GM19239 (cell line): ENCODE data around the gene HCLS1.

Experiments used
- DNase-seq: peaks from one replicate; pipeline ENCODE4 v3.0.0; 2011; ENCODE audit warnings: low spot score; ENCODE audit not compliant: insufficient read length
- FAIRE-seq: peaks from 2 replicates; lab custom pipeline; 2011; peaks lifted over from hg19 to GRCh38; lab: Jason Lieb, UNC

Gene HCLS1

DNA sequence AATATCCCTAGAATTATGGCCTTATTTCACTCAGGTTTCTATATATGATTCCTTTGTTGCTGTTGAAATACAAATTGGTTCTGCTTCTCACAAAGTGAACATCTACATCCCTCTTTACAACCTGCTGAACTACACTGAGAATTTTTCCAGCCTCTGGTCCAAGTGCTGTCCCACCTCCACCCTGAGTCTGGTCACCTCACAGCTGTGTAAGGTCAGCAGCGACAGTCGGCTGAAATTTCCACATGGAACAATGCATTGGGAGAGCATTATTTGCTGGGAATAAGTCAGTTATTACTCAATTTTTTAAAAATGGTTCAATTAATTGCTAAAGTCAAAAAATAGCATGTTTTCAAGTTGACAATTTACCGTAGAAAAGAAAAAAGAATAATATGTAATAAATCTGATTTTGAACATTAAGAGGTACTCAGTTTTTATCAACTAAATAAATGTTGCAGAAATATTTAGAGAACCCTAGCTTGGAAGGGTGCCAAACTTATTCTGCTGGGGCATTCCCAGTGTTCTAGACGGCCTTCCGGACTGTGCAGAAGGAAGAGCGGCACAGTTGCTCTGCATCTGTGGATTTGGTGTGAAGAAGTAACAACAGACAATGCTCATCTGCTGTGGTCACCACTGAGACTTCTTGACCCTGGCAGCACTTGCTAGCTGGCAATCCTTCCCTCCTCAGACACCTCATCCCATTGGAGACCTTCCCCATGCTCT is 1.8 kb downstream of the HCLS1 start:
- FAIRE-seq (peak; percentile 78), DNase-seq (no peak)

DNA sequence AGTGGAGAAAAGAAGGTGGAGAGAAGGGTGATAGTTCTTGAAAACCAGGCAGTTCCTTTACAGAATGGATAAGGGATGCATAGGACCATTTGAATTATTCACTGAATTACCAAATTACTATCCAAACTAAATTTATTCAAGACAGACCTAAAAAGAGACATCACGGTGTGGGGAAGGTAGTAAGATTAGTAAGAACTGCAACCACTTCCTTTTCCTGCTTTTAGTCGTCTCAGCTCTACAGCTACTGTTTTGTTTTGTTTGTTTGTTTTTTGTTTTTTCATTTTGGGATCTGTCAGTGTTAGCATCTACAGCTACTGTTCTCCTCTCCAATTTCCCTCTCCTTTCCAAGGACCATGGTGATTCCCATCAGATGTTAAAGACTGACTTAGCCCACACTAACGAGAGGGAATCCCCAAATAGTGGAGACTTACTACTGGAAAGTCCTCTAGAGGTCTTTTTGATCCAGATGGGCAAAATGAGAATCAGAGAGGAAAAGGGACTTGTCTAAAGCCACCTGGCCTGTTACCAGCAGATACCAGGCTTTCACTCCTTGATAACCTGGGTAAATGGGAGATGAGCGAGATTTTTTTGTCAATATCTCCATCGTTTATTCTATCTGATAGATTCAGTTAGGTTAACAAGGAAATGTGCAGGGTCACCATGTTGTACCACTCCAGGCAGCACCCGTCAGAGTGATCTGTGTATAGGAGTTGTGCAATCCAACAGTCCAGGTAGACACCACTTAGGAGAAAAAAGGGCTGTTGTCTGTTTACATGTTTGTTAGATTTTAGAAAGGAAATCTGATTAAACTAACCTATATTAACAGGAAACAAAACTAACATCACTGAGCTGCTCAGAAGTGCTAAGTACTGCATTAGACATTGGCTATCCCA is 6.0 kb downstream of the HCLS1 start:
- FAIRE-seq: peak; percentile 93
- DNase-seq: no peak

DNA sequence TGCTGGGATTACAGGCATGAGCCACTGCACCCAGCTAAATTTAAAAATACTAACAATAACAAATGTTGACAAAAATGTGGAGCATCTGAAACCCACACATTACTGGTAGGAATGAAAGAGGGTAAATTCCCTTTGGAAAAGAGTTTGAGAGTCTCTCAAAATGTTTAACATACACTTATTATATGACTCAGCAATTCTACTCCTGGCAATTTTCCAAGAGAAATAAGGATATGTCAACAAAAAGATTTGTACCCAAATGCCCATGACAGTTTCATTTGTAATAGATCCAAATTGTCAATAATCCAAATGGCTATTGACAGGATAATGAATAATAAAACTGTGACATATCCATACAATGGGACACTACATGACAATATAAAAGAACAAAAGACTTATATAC is 9.0 kb downstream of the HCLS1 start:
- DNase-seq: no peak

DNA sequence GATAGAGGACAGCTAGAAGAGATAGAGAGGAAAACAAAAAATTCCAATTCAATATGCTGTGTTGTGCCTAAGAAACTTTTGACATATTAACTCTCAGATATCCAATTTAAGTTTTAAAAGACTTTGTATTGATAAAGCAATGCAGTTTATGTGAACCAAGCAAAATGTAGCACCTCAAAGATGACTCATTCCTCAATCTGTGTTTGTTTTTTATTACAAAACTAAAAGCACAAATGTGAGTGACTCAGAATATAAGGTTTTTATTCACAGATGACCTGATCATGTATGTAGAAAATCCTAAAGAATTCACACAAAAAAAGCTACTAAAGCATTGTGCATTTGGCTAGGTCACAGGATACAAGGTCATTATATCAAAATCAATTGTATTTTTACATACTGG is 11.1 kb downstream of the HCLS1 start:
- DNase-seq (no peak), FAIRE-seq (no peak)

More for the DNA sequence above, 9.0 kb downstream of the HCLS1 start:
- peak; percentile 53 for FAIRE-seq

DNA sequence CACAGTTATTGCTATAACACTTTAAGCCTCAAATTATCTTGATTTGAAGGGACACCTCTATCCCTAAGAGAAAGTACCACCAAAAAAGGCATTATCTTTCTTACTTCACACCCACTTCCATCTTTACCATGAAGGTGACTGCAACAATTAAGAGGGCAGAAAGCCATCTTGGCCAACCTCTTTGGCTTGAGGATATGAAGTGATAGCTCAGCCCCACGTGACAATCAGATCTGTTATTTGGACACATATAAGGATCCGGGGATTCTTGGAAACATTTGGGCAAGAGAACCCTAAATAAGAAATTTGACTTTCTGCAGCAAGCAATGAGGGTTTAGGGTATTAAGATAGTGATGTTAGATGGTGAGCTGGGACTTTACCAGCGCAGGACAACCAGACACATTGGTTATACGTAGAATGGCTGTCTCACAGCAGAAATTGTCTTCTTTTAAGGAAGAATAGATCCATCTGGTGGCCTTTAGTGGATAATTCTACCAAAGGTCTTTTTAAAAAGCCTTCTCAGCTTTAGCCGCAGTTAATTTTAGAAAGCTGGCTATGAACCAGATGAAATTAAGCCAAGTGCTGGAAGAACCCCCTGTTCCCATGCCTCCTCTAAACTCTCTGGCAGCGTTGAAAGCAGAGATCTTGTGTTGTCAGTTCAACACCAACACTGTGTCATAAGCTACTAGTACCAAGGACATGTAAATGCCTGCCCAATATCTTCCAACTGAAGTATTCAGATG is 12.3 kb downstream of the HCLS1 start:
- DNase-seq (no peak), FAIRE-seq (no peak)

DNA sequence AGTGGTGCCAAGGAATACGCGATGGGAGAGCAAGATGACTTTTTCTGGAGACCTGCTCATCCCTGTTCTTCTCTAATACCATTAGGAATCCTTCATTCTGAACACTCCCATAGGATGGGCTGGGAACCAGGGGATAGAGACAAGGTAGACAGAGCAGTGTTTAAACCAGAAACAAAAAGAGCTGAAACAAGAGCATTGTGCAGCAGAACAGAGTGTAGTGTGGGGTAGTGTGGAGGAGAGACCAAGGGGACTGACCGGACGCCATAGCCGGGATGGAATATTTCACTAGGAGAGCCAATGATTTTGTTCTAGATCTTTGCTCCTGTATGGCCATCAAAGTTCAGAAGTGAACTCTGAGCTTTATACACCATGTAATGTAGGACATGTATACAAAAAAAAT is 15.6 kb downstream of the HCLS1 start:
- FAIRE-seq: no peak
- DNase-seq: no peak

DNA sequence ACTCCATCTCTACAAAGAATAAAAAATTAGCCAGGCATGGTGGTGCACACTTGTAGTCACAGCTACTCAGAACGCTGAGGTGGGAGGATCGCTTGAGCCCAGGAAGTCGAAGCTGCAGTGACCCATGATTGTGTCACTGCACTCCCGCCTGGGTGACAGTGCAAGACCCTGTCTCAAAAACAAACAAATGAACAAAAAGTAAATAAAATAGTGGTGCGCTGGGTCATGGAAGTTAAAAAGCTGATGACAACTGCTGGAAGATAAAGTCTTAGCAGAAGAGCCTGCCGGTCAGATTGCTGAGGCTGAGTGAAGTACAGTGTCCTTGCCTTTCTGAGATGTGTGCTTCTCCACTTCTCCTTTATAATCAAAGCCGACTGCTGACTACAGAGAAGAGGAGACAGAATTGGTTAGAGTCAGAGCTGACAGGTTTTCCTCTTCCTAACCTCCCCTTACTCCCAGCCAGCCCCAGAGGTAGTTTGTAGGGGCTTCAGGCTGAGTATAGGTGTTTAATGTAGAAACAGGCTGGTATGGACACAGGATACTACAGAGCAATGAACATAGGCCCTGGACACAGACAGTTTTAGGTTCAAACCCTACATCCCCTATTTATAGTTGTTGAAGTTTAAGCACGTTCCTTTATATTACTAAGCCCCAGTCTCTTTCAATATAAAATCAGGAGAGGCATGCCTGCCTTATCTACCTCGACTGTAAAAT is 17.9 kb downstream of the HCLS1 start:
- DNase-seq (no peak), FAIRE-seq (no peak)

DNA sequence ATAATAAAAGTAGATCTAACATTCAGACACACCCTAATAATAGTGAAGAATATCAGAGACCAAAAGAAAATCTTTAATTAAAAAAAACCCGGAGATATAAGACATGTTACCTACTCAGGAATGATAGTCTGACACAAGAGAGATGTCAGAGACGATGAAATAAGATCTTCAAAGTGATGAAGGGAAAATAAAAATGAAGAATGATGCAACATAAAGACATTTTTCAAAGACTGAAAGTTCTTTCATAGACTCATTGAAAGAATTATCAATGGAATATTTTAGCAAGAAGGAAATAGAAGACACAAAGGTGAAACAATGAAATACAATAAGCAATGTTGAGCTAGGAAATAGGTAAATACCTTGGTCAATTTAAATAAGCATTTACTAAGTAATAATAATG is 19.6 kb downstream of the HCLS1 start:
- DNase-seq: no peak
- FAIRE-seq: peak; percentile 28

DNA sequence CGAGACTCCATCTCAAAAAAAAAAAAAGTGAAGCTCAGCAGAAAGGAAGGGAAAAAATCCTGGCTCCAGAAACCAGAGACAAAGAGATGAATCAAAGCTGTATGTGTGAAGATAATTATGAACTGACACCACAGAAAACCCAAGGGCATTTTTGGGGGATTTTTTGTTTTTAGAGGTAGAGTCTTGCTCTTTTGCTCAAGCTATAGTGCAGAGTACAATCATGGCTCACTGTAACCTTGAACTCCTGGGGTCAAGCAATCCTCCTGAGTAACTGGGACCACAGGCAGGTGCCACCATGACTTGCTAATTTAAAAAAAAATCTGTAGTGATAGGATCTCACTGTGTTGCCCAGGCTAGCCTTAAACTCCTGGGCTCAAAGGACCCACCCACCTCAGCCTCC is 22.8 kb downstream of the HCLS1 start:
- DNase-seq: no peak
- FAIRE-seq: no peak

DNA sequence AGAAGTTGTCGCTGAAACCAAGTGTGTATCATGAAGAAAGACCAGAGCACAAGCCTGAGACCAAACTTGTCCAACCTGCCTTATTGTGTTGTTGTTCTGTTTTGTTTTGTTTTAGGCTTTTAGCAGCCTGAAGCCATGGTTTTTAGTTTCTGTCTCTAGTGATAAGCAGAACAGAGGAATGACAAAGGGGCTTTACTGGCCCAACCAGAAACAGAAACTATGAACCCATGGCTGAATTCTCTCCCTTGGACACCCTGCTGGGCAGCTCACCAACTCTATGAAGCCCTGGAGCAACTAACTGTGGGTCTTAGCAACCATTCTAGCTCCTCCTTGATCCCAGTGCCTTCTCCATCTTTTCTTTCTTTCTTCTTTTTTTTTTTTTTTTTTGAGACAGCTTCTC is 30.3 kb downstream of the HCLS1 start:
- DNase-seq (no peak), FAIRE-seq (no peak)

DNA sequence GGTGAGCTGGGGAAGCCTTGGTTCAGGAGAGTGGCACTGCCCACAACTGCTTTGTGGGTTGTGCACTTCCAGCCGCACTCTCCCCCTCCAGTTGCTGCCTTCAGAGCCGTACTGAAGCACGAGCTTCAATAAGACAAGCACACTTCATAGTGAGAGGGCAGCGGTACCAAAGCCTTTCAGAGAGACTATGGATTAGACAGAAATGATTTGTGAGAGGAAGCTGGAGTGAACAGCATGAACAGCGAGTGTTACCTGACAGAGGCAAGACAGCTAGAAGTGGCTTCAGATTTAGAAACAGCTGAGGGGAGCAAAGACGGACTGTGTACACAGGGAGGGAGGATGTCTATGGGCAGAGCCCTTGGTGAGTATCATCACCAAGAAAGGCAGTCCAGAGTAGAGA is 31.1 kb downstream of the HCLS1 start:
- DNase-seq: no peak
- no peak for FAIRE-seq

DNA sequence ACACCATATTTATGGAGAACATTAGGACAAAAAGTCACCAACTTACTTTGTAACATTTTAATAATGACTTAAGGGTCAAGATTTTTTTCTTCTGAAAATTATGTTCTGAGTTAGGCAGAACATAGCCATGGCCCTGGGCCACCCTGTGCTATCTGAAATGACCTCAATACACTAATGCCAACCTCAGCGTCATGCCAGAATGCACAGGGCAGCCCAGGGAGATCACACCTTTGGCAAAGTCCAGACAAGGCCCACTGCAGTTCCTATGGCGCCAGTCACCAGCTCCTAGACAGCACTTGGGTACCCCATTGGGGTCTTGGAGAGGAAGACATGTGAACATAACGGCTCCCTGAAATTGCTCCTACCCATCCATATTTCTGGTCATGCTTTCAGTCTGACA is 33.1 kb downstream of the HCLS1 start:
- DNase-seq: no peak
- FAIRE-seq: no peak

DNA sequence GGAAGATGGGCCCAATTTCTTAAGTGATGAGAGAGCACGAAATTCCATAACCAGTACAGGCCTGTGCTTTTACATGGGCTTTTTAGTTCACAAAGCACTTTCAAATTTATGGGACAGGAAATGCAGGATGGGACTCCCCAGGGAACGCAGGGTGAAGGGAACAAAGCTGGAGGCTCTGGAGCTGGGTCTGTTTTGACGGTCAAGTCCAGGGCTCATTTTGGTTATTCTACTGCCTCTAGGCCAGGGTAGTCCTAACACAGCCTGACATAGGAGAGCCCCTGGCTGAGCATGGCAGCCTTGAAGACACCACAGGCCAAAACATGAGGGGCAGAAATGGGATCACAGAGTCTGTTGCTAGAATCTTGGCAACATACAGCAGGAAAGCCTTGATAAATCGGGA is 33.5 kb downstream of the HCLS1 start:
- no peak for DNase-seq
- no peak for FAIRE-seq

DNA sequence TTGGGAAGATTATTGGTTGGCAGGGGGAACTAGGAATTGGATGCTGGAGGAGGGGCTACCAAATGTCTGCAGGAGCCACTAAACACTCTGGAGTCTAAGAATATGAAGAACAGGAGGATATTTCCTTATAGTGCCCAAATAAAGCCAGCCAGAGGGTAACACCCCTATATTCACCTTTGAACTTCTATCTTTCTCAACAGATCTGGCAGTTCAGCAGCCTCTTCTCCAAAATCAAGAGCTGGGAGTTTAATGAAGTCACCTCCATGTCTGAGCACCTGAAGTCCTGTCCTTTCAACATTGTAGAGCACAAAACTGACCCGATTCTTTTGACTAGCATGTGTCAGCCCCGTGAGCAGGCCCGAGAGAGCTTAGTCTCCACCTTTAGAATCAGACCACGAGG is 34.2 kb downstream of the HCLS1 start:
- DNase-seq (no peak), FAIRE-seq (no peak)

DNA sequence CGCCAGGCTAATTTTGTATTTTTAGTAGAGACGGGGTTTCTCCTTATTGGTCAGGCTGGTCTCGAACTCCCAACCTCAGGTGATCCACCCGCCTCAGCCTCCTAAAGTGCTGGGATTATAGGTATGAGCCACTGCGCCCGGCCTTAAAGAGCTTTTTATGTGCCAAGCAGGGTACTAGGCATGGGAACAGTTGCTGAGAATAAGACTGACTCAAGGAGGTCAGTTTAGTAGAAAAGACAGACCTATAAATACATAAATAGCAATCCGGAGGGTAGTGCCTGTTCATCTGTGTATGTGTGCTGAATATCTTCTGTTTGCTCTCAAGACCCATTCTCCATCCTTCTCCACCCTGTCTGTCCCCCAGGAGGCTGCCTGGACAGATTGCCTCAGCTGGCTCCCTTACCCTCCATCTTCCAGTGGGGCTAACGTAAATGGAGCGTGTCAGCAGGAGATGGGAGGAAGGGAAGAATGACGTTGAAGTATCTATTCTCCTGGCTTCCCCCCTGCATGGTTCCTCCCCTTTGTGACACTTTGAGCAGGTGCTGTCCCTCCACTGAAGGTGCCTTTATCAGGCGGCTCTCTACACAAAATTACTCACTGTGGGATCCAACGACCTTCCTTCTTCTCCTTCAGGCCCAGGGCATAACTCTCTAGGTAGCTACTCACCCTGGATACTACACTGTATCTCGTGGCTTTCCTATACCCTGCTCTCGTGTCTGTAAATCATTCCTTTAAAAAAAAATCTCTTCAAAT is 36.4 kb downstream of the HCLS1 start:
- FAIRE-seq (no peak), DNase-seq (no peak)

DNA sequence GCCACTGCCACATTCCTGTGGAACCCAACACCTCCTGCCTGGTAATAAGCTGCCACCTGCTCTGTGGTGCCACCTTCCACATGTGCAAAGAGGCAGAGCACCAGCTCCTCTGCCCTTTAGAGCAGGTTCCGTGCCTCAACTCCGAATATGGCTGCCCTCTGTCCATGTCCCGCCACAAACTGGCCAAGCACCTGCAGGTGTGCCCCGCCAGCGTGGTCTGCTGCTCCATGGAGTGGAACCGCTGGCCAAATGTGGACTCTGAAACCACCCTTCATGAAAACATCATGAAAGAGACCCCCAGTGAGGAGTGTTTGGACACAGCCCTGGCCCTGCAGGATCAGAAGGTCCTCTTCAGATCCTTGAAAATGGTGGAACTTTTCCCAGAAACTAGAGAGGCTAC is 39.2 kb downstream of the HCLS1 start:
- DNase-seq (no peak), FAIRE-seq (no peak)

DNA sequence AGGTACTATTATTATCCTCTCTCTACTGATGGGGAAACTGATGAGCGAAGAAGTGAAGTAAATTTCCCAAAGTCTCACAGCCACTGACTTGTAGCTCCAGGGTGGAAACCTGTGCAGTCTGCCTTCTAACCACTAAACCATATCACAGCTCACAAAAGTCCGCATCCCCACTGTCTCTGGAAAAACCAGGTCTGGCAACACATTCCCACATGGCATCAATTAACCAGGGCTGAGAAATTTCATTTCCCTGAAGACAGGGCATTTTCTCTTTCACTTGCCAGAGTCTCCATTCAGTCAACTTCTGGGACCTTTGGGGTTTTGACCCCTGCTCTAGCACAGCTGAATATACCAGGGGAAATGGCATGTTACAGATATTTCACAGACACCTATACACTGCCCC is 41.0 kb downstream of the HCLS1 start:
- FAIRE-seq: no peak

DNA sequence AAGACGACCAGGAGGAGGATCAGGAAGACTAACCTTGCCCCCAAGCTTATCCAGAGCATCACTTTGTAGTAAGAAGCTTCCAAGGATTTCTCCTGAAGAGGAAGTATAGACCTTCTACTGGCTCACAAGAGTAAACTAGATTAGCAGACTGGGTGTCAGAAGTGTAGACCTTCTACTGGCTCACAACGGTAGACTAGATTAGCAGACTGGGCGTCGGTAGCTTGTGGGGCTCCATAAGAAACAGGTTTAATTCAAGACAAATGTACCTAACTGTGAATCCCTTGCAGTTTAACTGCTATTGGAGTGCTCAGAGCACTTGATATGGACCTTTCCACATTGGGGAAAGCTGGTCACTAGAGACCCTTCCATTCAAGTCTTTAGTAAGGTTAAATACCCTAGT is 54.6 kb downstream of the HCLS1 start:
- FAIRE-seq (no peak), DNase-seq (no peak)

More for the DNA sequence above, 41.0 kb downstream of the HCLS1 start:
- DNase-seq: no peak

DNA sequence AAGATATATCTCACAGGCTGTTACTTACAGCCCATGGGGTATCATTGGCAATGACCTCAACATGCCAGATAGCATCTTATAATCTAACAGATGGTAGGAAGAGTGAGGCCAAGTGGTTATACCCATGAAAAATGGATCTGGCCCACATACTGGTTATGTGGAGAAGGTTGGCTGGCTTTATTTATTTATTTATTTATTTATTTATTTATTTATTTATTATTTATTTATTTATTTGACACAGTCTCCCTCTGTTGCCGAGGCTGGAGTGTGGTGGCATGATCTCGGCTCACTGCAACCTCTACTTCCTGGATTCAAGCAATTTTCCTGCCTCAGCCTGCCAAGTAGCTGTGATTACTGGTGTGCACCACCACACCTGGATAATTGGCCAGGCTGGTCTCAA is 55.9 kb downstream of the HCLS1 start:
- FAIRE-seq (no peak), DNase-seq (no peak)
